Spleen (tissue), 11 donors: ENCODE results near the gene ZNF516. TPM values are rescaled to one million over a fixed set of nuclear protein-coding genes. Genes with fewer than 3 reads are reported as not detected.

ENCODE experiments used
- DNase-seq: peaks from one replicate; pipeline ENCODE4 v3.0.0-alpha.2; 2020
- H3K27ac ChIP-seq, 8 donors: fragments of 200-600 bp; sonication (generic) in 7 of 8; 1 replicate in 4 of 8; 2 replicates in 4 of 8; pipeline versions ENCODE4 v1.5.0 to v1.8.0; 2016 to 2021; ENCODE audit warnings: inconsistent platforms in 4 of 8, mild to moderate bottlenecking in 4 of 8, moderate library complexity in 1 of 8
- H3K27me3 ChIP-seq, 7 donors: fragments of 200-600 bp; sonication (generic) in 6 of 7; replicated peaks in 1 of 7; 1 replicate in 4 of 7; 2 replicates in 3 of 7; pipeline versions ENCODE4 v1.5.0 to v1.8.0; 2016 to 2021; ENCODE audit warnings: inconsistent platforms in 3 of 7, mild to moderate bottlenecking in 1 of 7
- H3K36me3 ChIP-seq, 6 donors: fragments of 200-600 bp; sonication (generic) in 5 of 6; 1 replicate in 4 of 6; 2 replicates in 2 of 6; pipeline versions ENCODE4 v1.5.0 to v1.8.0; 2016 to 2021; ENCODE audit warnings: inconsistent platforms in 2 of 6
- H3K4me1 ChIP-seq, 6 donors: fragments of 200-600 bp; sonication (generic) in 5 of 6; 1 replicate in 3 of 6; 2 replicates in 3 of 6; pipeline versions ENCODE4 v1.5.0 to v1.8.0; 2016 to 2021; ENCODE audit warnings: inconsistent platforms in 3 of 6
- H3K4me3 ChIP-seq, 8 donors: fragments of 200-600 bp; sonication (generic) in 7 of 8; 1 replicate in 4 of 8; 2 replicates in 4 of 8; pipeline versions ENCODE4 v1.5.0 to v1.8.0; 2016 to 2021; ENCODE audit warnings: inconsistent platforms in 4 of 8, mild to moderate bottlenecking in 4 of 8, moderate library complexity in 2 of 8
- H3K9me3 ChIP-seq, 8 donors: fragments of 200-600 bp; sonication (generic) in 7 of 8; 1 replicate in 4 of 8; 2 replicates in 4 of 8; pipeline versions ENCODE4 v1.5.0 to v1.8.0; 2016 to 2021; ENCODE audit warnings: inconsistent platforms in 4 of 8
- CTCF ChIP-seq, 11 experiments: fragments of 200-600 bp in 7 of 11; fragments of 450-650 bp in 4 of 11; sonication (generic) in 4 of 11; IDR thresholded peaks in 8 of 11; conservative IDR thresholded peaks in 3 of 11; 1 replicate in 7 of 11; 2 replicates in 4 of 11; pipeline versions ENCODE4 v1.4.0 to v1.8.0; 2016 to 2021; ENCODE audit warnings: antibody characterized with exemption in 11 of 11, inconsistent platforms in 4 of 11, mild to moderate bottlenecking in 1 of 11
- POLR2A ChIP-seq, 3 donors: fragments of 450-650 bp; IDR thresholded peaks; one replicate each; pipeline ENCODE4 v1.5.1; 2017; ENCODE audit warnings: antibody characterized with exemption in 3 of 3, mild to moderate bottlenecking in 1 of 3
- POLR2AphosphoS5 ChIP-seq, 3 donors: sonication (generic); formaldehyde crosslinking; IDR thresholded peaks; one replicate each; pipeline ENCODE4 v1.5.1; 2017; ENCODE audit warnings: antibody characterized with exemption in 3 of 3
- WGBS, 5 donors: extraction: QIAGEN DNeasy Blood & Tissue Kit in 3 of 5; methylation state at CpG; one replicate each; pipeline versions ENCODE4 v1.1.5 to v1.1.7; 2013 to 2018; 5-methylcytosine and 5-hydroxymethylcytosine counted together
- intact Hi-C: fragments of 100-400 bp; cut with DNase I; formaldehyde crosslinking; loops from one replicate; pipeline ENCODE4 v1.15.0; 2023; ENCODE audit warnings: low total_unique reads
- polyA plus RNA-seq, 3 donors: library from polyadenylated mRNA; stranded (reverse); fragments of 200-250 nt; gene quantifications; one replicate each; pipeline ENCODE4 v1.2.1, GENCODE V29; 2013
- total RNA-seq, 7 donors: library from RNA; depleted of rRNA in 3 of 7; stranded (reverse); fragments of >200 nt in 3 of 7; fragmentation: NEBNext Ultra II Directional in 4 of 7; extraction: Animal tissue kit (Norgen Biotek cat#: 25700) in 4 of 7; gene quantifications; one replicate each; pipeline versions ENCODE4 v1.1.0 to v1.2.1, GENCODE V29; 2016 to 2021
- donor health status: healthy with polysubstance abuse.
- donor health status: DM: no; HTN: no; CAD: no; lungs with moderate emphysema.
- donor health status: DM: no; HTN: no; CAD: no.
- donor health status: Bipolar disorder and iron deficiency.
- donor health status: healthy.
- donor health status: DM: no; HTN: no; CAD: no.
- donor health status: DM: yes; HTN: yes; CAD: no.

The ZNF516 gene
- total and polyA plus RNA-seq, 10 donors = 4.5 to 58.4 (median 40.0) TPM

- intact Hi-C loops = no loop called here
- Histone ChIP-seq H3K9me3 (no peaks in the 10 kb centered on the region), H3K27me3 (no peaks in the 10 kb centered on the region), H3K4me1 (peaks cover 0 to 1% (median 0%) of the 10 kb centered on the region in 6 donors), H3K36me3 (peaks cover 0 to 76% (median 15%) of the 10 kb centered on the region in 6 donors), H3K4me3 (no peak overlapping the region), H3K27ac (no peak overlapping the region)
- WGBS, 5 donors = 78 to 90% (median 83%) methylated on average over 3 of the region's 3 CpGs
- no peak for DNase-seq
- TF ChIP-seq CTCF (IDR thresholded peaks at IDR 0.05 in 8 of 11, conservative IDR thresholded peaks at IDR 0.05 in 3 of 11) = no peak
- TF ChIP-seq POLR2AphosphoS5 (IDR thresholded peaks at IDR 0.05) = no peak
- TF ChIP-seq POLR2A (IDR thresholded peaks at IDR 0.05) = no peak
These were observed 126.8 kb downstream of the ZNF516 start for GRCh38 chr18:76368271-76368670.

- peaks cover 0 to 83% (median 17%) of the 10 kb centered on the region in 6 donors for H3K36me3 ChIP-seq
- H3K9me3 ChIP-seq = no peaks in the 10 kb centered on the region
- no peaks in the 10 kb centered on the region for H3K27me3 ChIP-seq
- TF ChIP-seq CTCF (IDR thresholded peaks at IDR 0.05 in 8 of 11, conservative IDR thresholded peaks at IDR 0.05 in 3 of 11) (no peak), POLR2AphosphoS5 (IDR thresholded peaks at IDR 0.05) (no peak), POLR2A (IDR thresholded peaks at IDR 0.05) (no peak)
- no peaks in the 10 kb centered on the region for H3K4me1 ChIP-seq
- H3K27ac ChIP-seq = no peak overlapping the region
- intact Hi-C loops = no loop called here
- WGBS, 5 donors = 90 to 94% (median 93%) methylated on average over 20 of the region's 20 CpGs
- no peak overlapping the region for H3K4me3 ChIP-seq
- DNase-seq = no peak
These were observed 127.6 kb downstream of the ZNF516 start for GRCh38 chr18:76367168-76368125.

DNA sequence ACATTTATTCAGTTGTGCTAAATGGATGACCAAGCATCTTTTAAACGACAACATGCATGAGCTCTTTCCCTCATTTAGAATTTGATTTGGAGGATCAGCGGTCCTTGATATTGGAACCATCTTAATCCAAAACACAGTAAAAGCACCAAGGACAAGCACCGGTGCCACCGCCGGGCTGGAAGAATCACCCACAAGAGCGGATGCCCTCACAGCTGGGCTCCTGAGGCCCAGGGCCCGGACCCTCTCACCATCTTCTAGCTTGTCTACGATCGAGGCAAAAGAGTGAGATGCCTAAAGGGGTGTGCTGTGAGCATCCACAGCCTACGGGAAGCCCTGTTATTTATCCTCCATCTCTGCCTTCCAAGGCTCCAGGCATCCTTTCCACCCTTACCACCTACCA is 129.5 kb downstream of the ZNF516 start:
- Histone ChIP-seq H3K27ac (no peak overlapping the region), H3K9me3 (no peaks in the 10 kb centered on the region), H3K27me3 (no peaks in the 10 kb centered on the region), H3K36me3 (peaks cover 0 to 80% (median 20%) of the 10 kb centered on the region in 6 donors), H3K4me1 (no peaks in the 10 kb centered on the region), H3K4me3 (no peak overlapping the region)
- no peak for DNase-seq
- TF ChIP-seq CTCF (IDR thresholded peaks at IDR 0.05 in 8 of 11, conservative IDR thresholded peaks at IDR 0.05 in 3 of 11) (no peak), POLR2AphosphoS5 (IDR thresholded peaks at IDR 0.05) (no peak), POLR2A (IDR thresholded peaks at IDR 0.05) (no peak)
- intact Hi-C loops = no loop called here
- 94 to 99% (median 96%) methylated on average over 10 of the region's 10 CpGs for WGBS, 5 donors
